SK-N-SH (cell line): ENCODE measurements around the gene TBC1D8. TPM values are rescaled to one million over a fixed set of nuclear protein-coding genes. Genes with fewer than 3 reads are reported as not detected.
"Not testable (repeated sequence)": the region's sequence is repeated elsewhere in the genome, so short reads cannot be mapped to it uniquely, and the experiment has no call there.

Experiments
- CTCF ChIA-PET: fragments of 300-600, 350-600 bp; formaldehyde crosslinking; extraction: SDS; loops from one replicate; lab custom pipeline; 2021; lab: Yijun Ruan, JAX
- POLR2A ChIA-PET: fragments of 350-600 bp; sonication (Branson Sonifier 250); formaldehyde crosslinking; extraction: SDS; loops from one replicate; lab custom pipeline; 2020; ENCODE audit warnings: antibody characterized with exemption, inconsistent platforms; lab: Yijun Ruan, JAX
- DNase-seq: peaks from one replicate; pipeline ENCODE4 v3.0.0; 2012
- H2AFZ ChIP-seq: fragments of 200-600 bp; sonication (generic); 2 replicates; pipeline ENCODE4 v1.8.1; 2016; ENCODE audit warnings: antibody characterized with exemption, mild to moderate bottlenecking, low read depth
- H3F3A ChIP-seq: fragments of 200-600 bp; sonication (generic); replicated peaks from 2 replicates; pipeline ENCODE3; 2016; ENCODE audit warnings: antibody characterized with exemption, mild to moderate bottlenecking; ENCODE audit not compliant: insufficient read depth
- H3K27ac ChIP-seq, 2 experiments: fragments of 200-500 bp in 1 of 2; fragments of 200-600 bp in 1 of 2; sonication (Bioruptor generic) in 1 of 2; sonication (generic), shearing (Covaris generic) in 1 of 2; 2 replicates each; pipeline versions ENCODE4 v1.5.1 to v1.6.1; 2014 to 2016; ENCODE audit warnings: low read depth in 2 of 2, inconsistent platforms in 1 of 2, low read length in 1 of 2, mild to moderate bottlenecking in 1 of 2, mixed read lengths in 1 of 2
- H3K27me3 ChIP-seq: fragments of 200-600 bp; sonication (generic), shearing (Covaris generic); 2 replicates; pipeline ENCODE4 v1.6.1; 2016; ENCODE audit warnings: mixed run types; ENCODE audit not compliant: insufficient read depth
- H3K36me3 ChIP-seq, 2 experiments: fragments of 200-500 bp in 1 of 2; fragments of 200-600 bp in 1 of 2; sonication (Bioruptor generic) in 1 of 2; sonication (generic) in 1 of 2; replicated peaks in 1 of 2; 2 replicates each; pipeline versions ENCODE3 to v1.5.1; 2014 to 2016; ENCODE audit warnings: low read length in 1 of 2, mild to moderate bottlenecking in 1 of 2; ENCODE audit not compliant: insufficient read depth in 2 of 2, control insufficient read depth in 1 of 2
- H3K4me1 ChIP-seq, 2 experiments: fragments of 200-500 bp in 1 of 2; fragments of 200-600 bp in 1 of 2; sonication (Bioruptor generic) in 1 of 2; sonication (generic), shearing (Covaris generic) in 1 of 2; 2 replicates each; pipeline versions ENCODE4 v1.5.1 to v1.6.1; 2014 to 2016; ENCODE audit warnings: low read depth in 1 of 2, low read length in 1 of 2, mixed run types in 1 of 2; ENCODE audit not compliant: insufficient read depth in 2 of 2, control insufficient read depth in 1 of 2
- H3K4me2 ChIP-seq: fragments of 200-600 bp; sonication (generic), shearing (Covaris generic); 2 replicates; pipeline ENCODE4 v1.6.1; 2017; ENCODE audit warnings: mixed run types
- H3K4me3 ChIP-seq, 2 experiments: fragments of 200-500 bp in 1 of 2; fragments of 200-600 bp in 1 of 2; sonication (Bioruptor generic) in 1 of 2; sonication (generic), shearing (Covaris generic) in 1 of 2; 2 replicates each; pipeline versions ENCODE4 v1.5.1 to v1.8.1; 2014 to 2016; ENCODE audit warnings: low read depth in 2 of 2, inconsistent platforms in 1 of 2, low read length in 1 of 2, mild to moderate bottlenecking in 1 of 2, mixed read lengths in 1 of 2, moderate library complexity in 1 of 2
- H3K79me2 ChIP-seq: fragments of 200-600 bp; sonication (generic); 2 replicates; pipeline ENCODE4 v1.8.1; 2017; ENCODE audit warnings: mild to moderate bottlenecking; ENCODE audit not compliant: insufficient read depth
- H3K9ac ChIP-seq: fragments of 200-600 bp; sonication (generic); 2 replicates; pipeline ENCODE4 v1.6.1; 2017; ENCODE audit warnings: mixed run types
- H3K9me2 ChIP-seq: fragments of 200-600 bp; sonication (generic); 2 replicates; pipeline ENCODE4 v1.6.1; 2017; ENCODE audit warnings: mixed run types
- H3K9me3 ChIP-seq: fragments of 200-600 bp; sonication (generic); 2 replicates; pipeline ENCODE4 v1.6.1; 2017; ENCODE audit warnings: mixed run types, mild to moderate bottlenecking, moderate library complexity
- H4K20me1 ChIP-seq: fragments of 200-600 bp; sonication (generic); 2 replicates; pipeline ENCODE4 v1.6.1; 2017; ENCODE audit warnings: mild to moderate bottlenecking, mixed run types; ENCODE audit not compliant: insufficient read depth
- CHD2 ChIP-seq: fragments of 150-350 bp; IDR thresholded peaks from 2 replicates; pipeline ENCODE4 v1.6.1; 2018; ENCODE audit warnings: low read length; ENCODE audit not compliant: partially characterized antibody
- ELF1 ChIP-seq: IDR thresholded peaks from 2 replicates; pipeline ENCODE4 v1.4.0; 2012
- EP300 ChIP-seq, 2 experiments: IDR thresholded peaks; 2 replicates each; pipeline versions ENCODE4 v1.4.0 to v1.6.1; 2012; ENCODE audit warnings: borderline replicate concordance in 1 of 2, low read depth in 1 of 2, low read length in 1 of 2
- FOSL2 ChIP-seq: IDR thresholded peaks from 2 replicates; pipeline ENCODE4 v1.4.0; 2012; ENCODE audit warnings: low read depth, mild to moderate bottlenecking, moderate library complexity, borderline replicate concordance
- MEF2A ChIP-seq: IDR thresholded peaks from 2 replicates; pipeline ENCODE4 v1.4.0; 2012; ENCODE audit warnings: low read depth, borderline replicate concordance
- NRF1 ChIP-seq: IDR thresholded peaks from 2 replicates; pipeline ENCODE4 v1.6.1; 2012; ENCODE audit warnings: low read depth, mild to moderate bottlenecking, low read length
- RFX5 ChIP-seq: IDR thresholded peaks from 2 replicates; pipeline ENCODE4 v1.6.1; 2012; ENCODE audit warnings: mild to moderate bottlenecking, improper control_type of control experiment, low read length
- RXRA ChIP-seq: IDR thresholded peaks from 2 replicates; pipeline ENCODE4 v1.4.0; 2012; ENCODE audit warnings: low read depth, mild to moderate bottlenecking, borderline replicate concordance
- SIN3A ChIP-seq: IDR thresholded peaks from 2 replicates; pipeline ENCODE4 v1.6.1; 2012; ENCODE audit warnings: low read depth, mild to moderate bottlenecking, low read length, moderate library complexity, borderline replicate concordance
- TAF1 ChIP-seq: IDR thresholded peaks from 2 replicates; pipeline ENCODE4 v1.6.1; 2012; ENCODE audit warnings: low read depth, mild to moderate bottlenecking, low read length, moderate library complexity, borderline replicate concordance
- TEAD4 ChIP-seq: IDR thresholded peaks from 2 replicates; pipeline ENCODE4 v1.4.0; 2012; ENCODE audit warnings: mild to moderate bottlenecking, borderline replicate concordance; ENCODE audit not compliant: insufficient read depth
- USF2 ChIP-seq: fragments of 150-350 bp; IDR thresholded peaks from 2 replicates; pipeline ENCODE4 v1.6.1; 2017; ENCODE audit warnings: antibody characterized with exemption, low read length, low read depth, borderline replicate concordance
- WGBS: methylation state at CpG from one replicate; pipeline ENCODE4 v1.1.6; 2017; ENCODE audit warnings: low lambda C conversion rate; 5-methylcytosine and 5-hydroxymethylcytosine counted together
- polyA plus RNA-seq, 3 experiments: library from polyadenylated mRNA; depleted of rRNA; stranded (reverse); fragments of >200 nt; gene quantifications; 2 replicates each; pipeline ENCODE4 v1.2.3, GENCODE V29; 2012
- TF ChIP-seq, protein P1 (sequence below): fragments of 150-350 bp; IDR thresholded peaks from 2 replicates; pipeline ENCODE4 v1.6.1; 2016; ENCODE audit warnings: mild to moderate bottlenecking, low read depth, low read length
- TF ChIP-seq, protein P2 (sequence below): IDR thresholded peaks from 2 replicates; pipeline ENCODE4 v1.6.1; 2012; ENCODE audit warnings: mild to moderate bottlenecking, low read depth, low read length, moderate library complexity

The TBC1D8 gene
- polyA plus RNA-seq, 1 of the 3 experiments (the other 2 are of a cell fraction): 5.3 TPM

DNA sequence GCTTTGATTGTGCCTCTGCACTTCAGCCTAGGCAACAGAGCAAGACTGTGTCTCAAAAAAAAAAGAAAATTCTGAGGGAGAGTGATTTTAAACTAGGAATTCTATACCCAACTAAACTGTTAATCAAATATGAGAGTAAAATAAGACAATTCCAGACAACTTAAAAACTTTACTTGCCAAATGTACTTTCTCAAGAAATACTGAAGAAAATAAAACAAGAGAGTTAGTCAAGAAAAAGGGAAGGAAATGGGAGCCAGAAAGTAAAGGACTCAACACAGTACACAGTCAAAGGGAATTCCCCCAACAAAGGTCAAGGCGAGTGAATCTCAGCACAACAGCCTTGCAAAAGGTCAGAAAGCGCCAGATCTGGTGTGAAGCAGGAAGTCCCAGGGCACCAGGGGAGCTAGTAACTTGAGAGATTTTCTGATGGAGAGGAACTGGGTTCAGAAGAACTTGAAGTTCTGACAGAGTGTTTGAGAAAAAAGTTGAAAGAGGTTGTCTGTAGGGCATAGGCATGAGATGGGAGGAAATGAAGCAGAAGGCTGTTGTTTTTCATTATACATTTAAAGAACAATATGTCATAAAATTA, 22.6 kb upstream of the TBC1D8 start (continued):
- TF ChIP-seq, protein P1, sequence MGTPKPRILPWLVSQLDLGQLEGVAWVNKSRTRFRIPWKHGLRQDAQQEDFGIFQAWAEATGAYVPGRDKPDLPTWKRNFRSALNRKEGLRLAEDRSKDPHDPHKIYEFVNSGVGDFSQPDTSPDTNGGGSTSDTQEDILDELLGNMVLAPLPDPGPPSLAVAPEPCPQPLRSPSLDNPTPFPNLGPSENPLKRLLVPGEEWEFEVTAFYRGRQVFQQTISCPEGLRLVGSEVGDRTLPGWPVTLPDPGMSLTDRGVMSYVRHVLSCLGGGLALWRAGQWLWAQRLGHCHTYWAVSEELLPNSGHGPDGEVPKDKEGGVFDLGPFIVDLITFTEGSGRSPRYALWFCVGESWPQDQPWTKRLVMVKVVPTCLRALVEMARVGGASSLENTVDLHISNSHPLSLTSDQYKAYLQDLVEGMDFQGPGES: no peak
- TF ChIP-seq FOSL2: no peak

GRCh38 chr2:101169822-101170221, 18.6 kb upstream of the TBC1D8 start:
- H3K9ac ChIP-seq, H3K27me3 ChIP-seq, POLR2A ChIA-PET, H3F3A ChIP-seq, H3K79me2 ChIP-seq, H3K9me3 ChIP-seq, H2AFZ ChIP-seq, H4K20me1 ChIP-seq, H3K4me3 ChIP-seq, H3K9me2 ChIP-seq, H3K4me2 ChIP-seq, H3K36me3 ChIP-seq, H3K4me1 ChIP-seq, H3K27ac ChIP-seq, DNase-seq: not testable (repeated sequence)
- 5% methylated on average over 2 of the region's 2 CpGs for WGBS
- CTCF ChIA-PET: interaction anchor here (1.7 kb wide), 1 partner anchor 36 kb away, joined by 4 read pairs; no protein-coding TSS in a partner anchor

DNA sequence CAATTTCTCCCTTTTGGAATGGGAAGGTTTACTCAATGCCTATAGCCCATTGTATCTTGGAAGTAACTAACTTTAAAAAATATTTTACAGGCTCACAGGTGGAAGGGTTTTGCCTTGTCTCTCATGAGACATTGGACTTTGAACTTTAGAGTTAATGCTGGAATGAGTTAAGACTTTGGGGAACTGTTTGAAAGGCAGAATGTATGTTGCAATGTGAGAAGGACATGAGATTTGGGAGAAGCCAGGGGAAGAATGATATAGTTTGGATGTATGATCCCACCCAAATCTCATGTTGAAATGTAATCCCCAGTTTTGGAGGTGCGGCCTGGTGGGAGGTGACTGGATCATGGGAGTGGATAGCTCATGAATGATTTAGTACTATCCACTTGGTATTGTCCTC, 17.5 kb upstream of the TBC1D8 start:
- Histone ChIP-seq H3K36me3 (no peaks in the 10 kb centered on the region), H3K4me1 (no peaks in the 10 kb centered on the region), H3K27ac (no peak overlapping the region), H4K20me1 (no peaks in the 10 kb centered on the region), H3K9ac (no peak overlapping the region), H3K79me2 (no peaks in the 10 kb centered on the region), H2AFZ (no peak overlapping the region), H3K9me3 (no peaks in the 10 kb centered on the region), H3K9me2 (no peaks in the 10 kb centered on the region), H3K4me2 (no peak overlapping the region), H3K4me3 (no peak overlapping the region), H3F3A (no peaks in the 10 kb centered on the region), H3K27me3 (no peaks in the 10 kb centered on the region)
- 80% methylated on average over 1 of the region's 1 CpG for WGBS
- DNase-seq: no peak
- TF ChIP-seq CHD2: no peak
- TF ChIP-seq ELF1: no peak
- TF ChIP-seq RXRA: no peak
- no peak for TF ChIP-seq SIN3A
- no peak for TF ChIP-seq EP300 (IDR thresholded peaks at IDR 0.05; ENCODE audit: borderline replicate concordance in 1 of 2, low read depth in 1 of 2, low read length in 1 of 2)
- TF ChIP-seq TAF1: no peak
- no peak for TF ChIP-seq TEAD4
- TF ChIP-seq FOSL2: no peak
- no peak for TF ChIP-seq MEF2A
- TF ChIP-seq, protein P2, sequence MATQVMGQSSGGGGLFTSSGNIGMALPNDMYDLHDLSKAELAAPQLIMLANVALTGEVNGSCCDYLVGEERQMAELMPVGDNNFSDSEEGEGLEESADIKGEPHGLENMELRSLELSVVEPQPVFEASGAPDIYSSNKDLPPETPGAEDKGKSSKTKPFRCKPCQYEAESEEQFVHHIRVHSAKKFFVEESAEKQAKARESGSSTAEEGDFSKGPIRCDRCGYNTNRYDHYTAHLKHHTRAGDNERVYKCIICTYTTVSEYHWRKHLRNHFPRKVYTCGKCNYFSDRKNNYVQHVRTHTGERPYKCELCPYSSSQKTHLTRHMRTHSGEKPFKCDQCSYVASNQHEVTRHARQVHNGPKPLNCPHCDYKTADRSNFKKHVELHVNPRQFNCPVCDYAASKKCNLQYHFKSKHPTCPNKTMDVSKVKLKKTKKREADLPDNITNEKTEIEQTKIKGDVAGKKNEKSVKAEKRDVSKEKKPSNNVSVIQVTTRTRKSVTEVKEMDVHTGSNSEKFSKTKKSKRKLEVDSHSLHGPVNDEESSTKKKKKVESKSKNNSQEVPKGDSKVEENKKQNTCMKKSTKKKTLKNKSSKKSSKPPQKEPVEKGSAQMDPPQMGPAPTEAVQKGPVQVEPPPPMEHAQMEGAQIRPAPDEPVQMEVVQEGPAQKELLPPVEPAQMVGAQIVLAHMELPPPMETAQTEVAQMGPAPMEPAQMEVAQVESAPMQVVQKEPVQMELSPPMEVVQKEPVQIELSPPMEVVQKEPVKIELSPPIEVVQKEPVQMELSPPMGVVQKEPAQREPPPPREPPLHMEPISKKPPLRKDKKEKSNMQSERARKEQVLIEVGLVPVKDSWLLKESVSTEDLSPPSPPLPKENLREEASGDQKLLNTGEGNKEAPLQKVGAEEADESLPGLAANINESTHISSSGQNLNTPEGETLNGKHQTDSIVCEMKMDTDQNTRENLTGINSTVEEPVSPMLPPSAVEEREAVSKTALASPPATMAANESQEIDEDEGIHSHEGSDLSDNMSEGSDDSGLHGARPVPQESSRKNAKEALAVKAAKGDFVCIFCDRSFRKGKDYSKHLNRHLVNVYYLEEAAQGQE: no peak
- no peak for TF ChIP-seq USF2
- TF ChIP-seq NRF1: no peak
- TF ChIP-seq RFX5: no peak
- POLR2A ChIA-PET: no interaction called here
- CTCF ChIA-PET: interaction anchor here (2.1 kb wide), 1 partner anchor 20 kb away, joined by 6 read pairs; no protein-coding TSS in a partner anchor

DNA sequence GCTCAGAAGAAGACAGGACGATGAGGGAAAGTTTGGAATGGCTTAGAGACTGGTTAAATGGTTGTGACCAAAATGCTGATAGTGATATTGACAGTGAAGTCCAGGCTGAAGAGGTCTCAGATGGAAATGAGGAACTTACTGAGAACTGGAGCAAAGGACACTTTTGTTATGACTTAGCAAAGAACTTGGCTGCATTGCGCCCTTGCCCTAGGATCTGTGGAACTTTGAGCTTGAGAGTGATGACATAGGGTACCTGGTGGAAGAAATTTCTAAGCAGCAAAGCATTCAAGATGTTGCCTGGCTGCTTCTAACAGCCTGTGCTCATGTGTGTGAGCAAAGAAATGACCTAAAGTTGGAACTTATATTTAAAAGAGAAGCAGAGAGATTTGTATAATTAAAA, 16.4 kb upstream of the TBC1D8 start:
- H3K9me3 ChIP-seq, H3K36me3 ChIP-seq, H3K9me2 ChIP-seq, H3K4me1 ChIP-seq, POLR2A ChIA-PET, H3K79me2 ChIP-seq, H3K27ac ChIP-seq, H4K20me1 ChIP-seq, H3F3A ChIP-seq, DNase-seq, H3K27me3 ChIP-seq, H3K9ac ChIP-seq, H2AFZ ChIP-seq, H3K4me3 ChIP-seq, H3K4me2 ChIP-seq: not testable (repeated sequence)
- WGBS: 41% methylated on average over 2 of the region's 2 CpGs
- CTCF ChIA-PET: interaction anchor here (1.7 to 2.1 kb wide), 2 partner anchors 14 to 21 kb away, joined by 5 to 6 read pairs; no protein-coding TSS in a partner anchor
